ENCODE measurements around the gene HTATIP2.
A peak's percentile ranks its signal among the peaks of the same experiment; 100 is the strongest.

HTATIP2 gene

DNA sequence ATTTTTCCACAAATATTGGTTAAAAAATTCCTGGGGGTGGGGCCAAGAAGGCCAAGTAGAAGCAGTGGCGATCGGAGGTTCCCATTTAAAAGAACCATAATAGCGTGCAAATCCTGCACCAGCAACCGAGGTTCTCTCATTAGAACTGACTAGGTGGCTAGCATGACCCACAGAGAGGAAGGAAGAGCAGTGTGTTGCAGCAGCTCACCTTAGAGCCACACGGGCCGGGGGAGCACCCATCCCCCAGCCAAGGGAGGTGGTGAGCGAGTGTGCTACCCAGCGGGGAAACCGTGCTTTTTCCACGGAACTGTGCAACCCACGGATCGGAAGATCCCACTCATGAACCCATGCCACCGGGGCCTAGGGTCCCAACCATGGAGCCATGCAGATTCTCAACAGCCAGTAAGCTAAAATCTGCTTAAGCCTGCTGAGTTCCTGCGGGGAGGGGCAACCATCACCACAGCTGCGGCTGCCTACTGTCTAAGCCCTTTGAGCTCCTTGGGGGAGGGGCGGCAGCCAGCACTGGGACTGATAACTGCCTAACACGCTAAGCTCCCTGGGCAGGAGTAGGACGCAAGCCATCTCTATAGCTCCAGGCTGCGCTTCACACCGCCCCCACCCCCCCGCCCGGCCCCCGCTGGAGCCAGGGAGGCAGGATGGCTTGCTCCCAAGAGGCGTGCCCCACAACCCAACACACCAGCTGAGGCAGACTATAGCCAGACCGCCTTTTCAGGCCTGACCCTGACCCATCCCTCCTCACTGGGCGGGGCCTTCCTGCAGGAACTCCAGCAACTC is 21.0 kb upstream of the HTATIP2 start:
- Histone ChIP-seq H3K4me3 (ENCODE audit: low read depth in 1 of 2, low read length in 2 of 2) (no peak overlapping the region), H3K4me2 (ENCODE audit: insufficient read depth, low read length) (no peak overlapping the region), H3K27me3 (ENCODE audit: insufficient read depth, low read length, poor library complexity) (peaks cover 4% of the 10 kb centered on the region), H3K79me2 (ENCODE audit: insufficient read depth, low read length) (no peaks in the 10 kb centered on the region), H3K27ac (ENCODE audit: low read length) (no peak overlapping the region), H3K4me1 (ENCODE audit: insufficient read depth, low read length) (no peaks in the 10 kb centered on the region), H4K20me1 (ENCODE audit: insufficient read depth, low read length) (no peaks in the 10 kb centered on the region), H3K9me3 (ENCODE audit: insufficient read depth, low read length, severe bottlenecking) (no peaks in the 10 kb centered on the region), H3K36me3 (ENCODE audit: insufficient read depth, low read length) (no peaks in the 10 kb centered on the region), H3K9ac (ENCODE audit: low read depth, low read length) (no peak overlapping the region), H2AFZ (ENCODE audit: low read depth, low read length) (no peak overlapping the region)
- TF ChIP-seq EZH2 (IDR thresholded peaks at IDR 0.05; ENCODE audit: borderline replicate concordance, low read depth, low read length, severe bottlenecking) = no peak
- TF ChIP-seq, protein P1, sequence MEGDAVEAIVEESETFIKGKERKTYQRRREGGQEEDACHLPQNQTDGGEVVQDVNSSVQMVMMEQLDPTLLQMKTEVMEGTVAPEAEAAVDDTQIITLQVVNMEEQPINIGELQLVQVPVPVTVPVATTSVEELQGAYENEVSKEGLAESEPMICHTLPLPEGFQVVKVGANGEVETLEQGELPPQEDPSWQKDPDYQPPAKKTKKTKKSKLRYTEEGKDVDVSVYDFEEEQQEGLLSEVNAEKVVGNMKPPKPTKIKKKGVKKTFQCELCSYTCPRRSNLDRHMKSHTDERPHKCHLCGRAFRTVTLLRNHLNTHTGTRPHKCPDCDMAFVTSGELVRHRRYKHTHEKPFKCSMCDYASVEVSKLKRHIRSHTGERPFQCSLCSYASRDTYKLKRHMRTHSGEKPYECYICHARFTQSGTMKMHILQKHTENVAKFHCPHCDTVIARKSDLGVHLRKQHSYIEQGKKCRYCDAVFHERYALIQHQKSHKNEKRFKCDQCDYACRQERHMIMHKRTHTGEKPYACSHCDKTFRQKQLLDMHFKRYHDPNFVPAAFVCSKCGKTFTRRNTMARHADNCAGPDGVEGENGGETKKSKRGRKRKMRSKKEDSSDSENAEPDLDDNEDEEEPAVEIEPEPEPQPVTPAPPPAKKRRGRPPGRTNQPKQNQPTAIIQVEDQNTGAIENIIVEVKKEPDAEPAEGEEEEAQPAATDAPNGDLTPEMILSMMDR (IDR thresholded peaks at IDR 0.05; ENCODE audit: borderline replicate concordance, extremely low read depth, low read length, poor library complexity, severe bottlenecking) = no peak
- peak; percentile 54 for DNase-seq
- peak; percentile 72; the same call in 2 of the 3 replicates for ATAC-seq (ENCODE audit: insufficient read depth, low read depth)

DNA sequence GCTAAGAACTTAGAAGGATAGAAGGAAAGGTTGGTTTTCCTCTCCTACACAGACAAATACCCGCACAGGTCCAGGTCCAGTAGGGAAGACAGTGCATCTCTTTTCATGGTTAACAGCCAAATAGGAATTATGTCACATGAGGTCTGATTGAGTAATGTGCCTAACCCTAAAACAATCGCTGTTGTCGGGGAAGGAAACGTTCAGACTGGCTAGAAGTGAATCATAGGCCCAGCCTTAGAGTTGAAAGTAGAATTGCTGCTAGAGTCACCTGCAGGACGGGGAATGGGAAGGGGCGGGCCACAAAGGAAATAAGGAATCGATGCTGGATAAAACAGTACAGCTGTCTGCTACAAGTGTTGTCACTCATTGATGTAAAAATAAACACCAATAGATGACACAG is 12.4 kb upstream of the HTATIP2 start:
- no peaks in the 10 kb centered on the region for H4K20me1 ChIP-seq (ENCODE audit: insufficient read depth, low read length)
- no peaks in the 10 kb centered on the region for H3K79me2 ChIP-seq (ENCODE audit: insufficient read depth, low read length)
- no peak overlapping the region for H3K27ac ChIP-seq (ENCODE audit: low read length)
- DNase-seq (no peak), ATAC-seq (ENCODE audit: insufficient read depth, low read depth) (no peak)
- no peak overlapping the region; the same call in 1 of the 2 replicates for H2AFZ ChIP-seq (ENCODE audit: low read depth, low read length)
- H3K4me1 ChIP-seq (ENCODE audit: insufficient read depth, low read length) = no peaks in the 10 kb centered on the region
- H3K9me3 ChIP-seq (ENCODE audit: insufficient read depth, low read length, severe bottlenecking) = no peaks in the 10 kb centered on the region
- H3K9ac ChIP-seq (ENCODE audit: low read depth, low read length) = no peak overlapping the region
- H3K4me2 ChIP-seq (ENCODE audit: insufficient read depth, low read length) = no peak overlapping the region
- H3K4me3 ChIP-seq (ENCODE audit: low read depth in 1 of 2, low read length in 2 of 2) = no peak overlapping the region
- no peaks in the 10 kb centered on the region for H3K36me3 ChIP-seq (ENCODE audit: insufficient read depth, low read length)
- TF ChIP-seq, protein P1 (IDR thresholded peaks at IDR 0.05; ENCODE audit: borderline replicate concordance, extremely low read depth, low read length, poor library complexity, severe bottlenecking) = no peak
- no peak for TF ChIP-seq EZH2 (IDR thresholded peaks at IDR 0.05; ENCODE audit: borderline replicate concordance, low read depth, low read length, severe bottlenecking)
- no peaks in the 10 kb centered on the region for H3K27me3 ChIP-seq (ENCODE audit: insufficient read depth, low read length, poor library complexity)

DNA sequence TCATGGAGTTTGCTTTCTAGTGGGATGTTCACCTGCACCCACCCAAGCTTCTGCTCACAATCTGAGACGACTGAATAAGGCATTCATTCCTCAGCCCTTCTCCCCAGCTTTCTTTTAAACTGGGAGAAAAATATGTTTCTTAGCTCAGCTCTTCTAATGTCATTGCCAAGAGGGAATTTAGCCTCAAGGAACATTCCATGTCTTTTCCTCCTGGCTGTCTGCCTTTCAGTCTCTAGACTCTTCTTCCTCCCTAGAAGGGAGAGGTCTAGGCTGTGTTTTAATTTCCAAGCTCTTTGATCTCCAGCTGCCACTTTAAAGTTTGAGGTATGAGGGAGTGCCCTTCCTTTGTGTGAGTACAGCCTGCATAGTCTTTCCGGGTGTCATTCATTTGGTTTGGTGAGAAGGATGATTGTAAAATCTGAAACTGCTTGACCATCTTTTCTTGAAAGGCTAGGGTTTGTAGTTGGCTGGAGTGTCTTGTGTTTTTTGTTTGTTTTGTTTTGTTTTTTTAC is 11.7 kb upstream of the HTATIP2 start:
- Histone ChIP-seq H3K79me2 (ENCODE audit: insufficient read depth, low read length) (no peaks in the 10 kb centered on the region), H3K27ac (ENCODE audit: low read length) (no peak overlapping the region), H2AFZ (ENCODE audit: low read depth, low read length) (no peak overlapping the region), H3K36me3 (ENCODE audit: insufficient read depth, low read length) (no peaks in the 10 kb centered on the region), H4K20me1 (ENCODE audit: insufficient read depth, low read length) (no peaks in the 10 kb centered on the region), H3K27me3 (ENCODE audit: insufficient read depth, low read length, poor library complexity) (no peaks in the 10 kb centered on the region), H3K9me3 (ENCODE audit: insufficient read depth, low read length, severe bottlenecking) (no peaks in the 10 kb centered on the region), H3K9ac (ENCODE audit: low read depth, low read length) (no peak overlapping the region), H3K4me1 (ENCODE audit: insufficient read depth, low read length) (no peaks in the 10 kb centered on the region), H3K4me2 (ENCODE audit: insufficient read depth, low read length) (no peak overlapping the region), H3K4me3 (ENCODE audit: low read depth in 1 of 2, low read length in 2 of 2) (no peak overlapping the region)
- no peak for DNase-seq
- ATAC-seq (ENCODE audit: insufficient read depth, low read depth) = peak; percentile 69
- no peak for TF ChIP-seq EZH2 (IDR thresholded peaks at IDR 0.05; ENCODE audit: borderline replicate concordance, low read depth, low read length, severe bottlenecking)
- TF ChIP-seq, protein P1 (IDR thresholded peaks at IDR 0.05; ENCODE audit: borderline replicate concordance, extremely low read depth, low read length, poor library complexity, severe bottlenecking) = no peak

Data from DND-41 (cell line).